Measurements from ENCODE around the gene LRP5. TPM values are rescaled to one million over a fixed set of nuclear protein-coding genes. Genes with fewer than 3 reads are reported as not detected.
A peak's percentile ranks its signal among the peaks of the same experiment; 100 is the strongest.

Gene LRP5
- polyA plus RNA-seq: 1 to 10 TPM in 1 of 3 donors, under 1 TPM in 2; 0.03 to 1.2 (median 0.66) TPM

- Mint-ChIP-seq H3K27me3 (ENCODE audit: low read depth in 3 of 3) (peaks cover 12 to 27% (median 15%) of the 10 kb centered on the region in 3 donors), H3K4me1 (peaks cover 8 to 15% of the 10 kb centered on the region in 2 donors), H3K4me3 (peak within 1 kb of the TSS; percentile 77 to 83 (median 82)), H3K36me3 (no peaks in the 10 kb centered on the region), H3K27ac (peak within 1 kb of the TSS in 1 of 6 donors; percentile 78), H3K9me3 (no peaks in the 10 kb centered on the region)
- DNase-seq: no peak
Observed at GRCh38 chr11:68312117-68312779, at the start of gene LRP5. Gene LRP5, plus strand, starts transcription at chr11:68312591. Its CDS starts 124 bp downstream, at chr11:68312715.

GRCh38 chr11:68263444-68264035 lies 48.9 kb upstream of the LRP5 start:
- DNase-seq: no peak
- Mint-ChIP-seq H3K9me3 (no peaks in the 10 kb centered on the region), H3K4me1 (peaks cover 11 to 23% of the 10 kb centered on the region in 2 donors), H3K27ac (no peak overlapping the region), H3K36me3 (peaks cover 16 to 36% (median 17%) of the 10 kb centered on the region in 3 donors), H3K4me3 (no peak overlapping the region), H3K27me3 (ENCODE audit: low read depth in 3 of 3) (peaks cover 0 to 2% (median 0%) of the 10 kb centered on the region in 3 donors)

- no peak overlapping the region for H3K27ac Mint-ChIP-seq
- H3K4me1 Mint-ChIP-seq: peaks cover 11 to 30% of the 10 kb centered on the region in 2 donors
- peaks cover 16 to 36% (median 17%) of the 10 kb centered on the region in 3 donors for H3K36me3 Mint-ChIP-seq
- no peak for DNase-seq
- peaks cover 0 to 2% (median 0%) of the 10 kb centered on the region in 3 donors for H3K27me3 Mint-ChIP-seq (ENCODE audit: low read depth in 3 of 3)
- no peaks in the 10 kb centered on the region for H3K9me3 Mint-ChIP-seq
- H3K4me3 Mint-ChIP-seq: no peak overlapping the region
Observed at GRCh38 chr11:68264244-68264643, 48.1 kb upstream of the LRP5 start.

- Mint-ChIP-seq H3K4me1 (peaks cover 13 to 37% of the 10 kb centered on the region in 2 donors), H3K27ac (peak overlapping the region in 2 of 6 donors; percentile 11 to 79), H3K27me3 (ENCODE audit: low read depth in 3 of 3) (peaks cover 0 to 5% (median 0%) of the 10 kb centered on the region in 3 donors)
Observed at GRCh38 chr11:68264741-68265540, 47.5 kb upstream of the LRP5 start.

GRCh38 chr11:68266121-68266891 lies 46.1 kb upstream of the LRP5 start:
- H3K36me3 Mint-ChIP-seq: peaks cover 16 to 36% (median 17%) of the 10 kb centered on the region in 3 donors
- H3K4me1 Mint-ChIP-seq: peaks cover 24 to 51% of the 10 kb centered on the region in 2 donors
- H3K27me3 Mint-ChIP-seq (ENCODE audit: low read depth in 3 of 3): peaks cover 2 to 9% (median 4%) of the 10 kb centered on the region in 3 donors
- peak in 1 of 3 donors; percentile 28 for DNase-seq
- H3K27ac Mint-ChIP-seq: peak overlapping the region in 3 of 6 donors; percentile 64 to 88 (median 87)
- H3K4me3 Mint-ChIP-seq: peak overlapping the region; percentile 7 to 71 (median 52)
- no peaks in the 10 kb centered on the region for H3K9me3 Mint-ChIP-seq

More at GRCh38 chr11:68264741-68265540, 47.5 kb upstream of the LRP5 start:
- Mint-ChIP-seq H3K9me3 (no peaks in the 10 kb centered on the region), H3K4me3 (no peak overlapping the region), H3K36me3 (peaks cover 16 to 36% (median 17%) of the 10 kb centered on the region in 3 donors)
- no peak for DNase-seq

- peaks cover 15 to 30% (median 16%) of the 10 kb centered on the region in 3 donors for H3K36me3 Mint-ChIP-seq
- H3K4me3 Mint-ChIP-seq: peak overlapping the region in 2 of 5 donors; percentile 70 to 71
- H3K9me3 Mint-ChIP-seq: no peaks in the 10 kb centered on the region
- H3K27ac Mint-ChIP-seq: peak overlapping the region in 2 of 6 donors; percentile 87 to 88
- H3K4me1 Mint-ChIP-seq: peaks cover 30 to 54% of the 10 kb centered on the region in 2 donors
- H3K27me3 Mint-ChIP-seq (ENCODE audit: low read depth in 3 of 3): peaks cover 6 to 15% (median 11%) of the 10 kb centered on the region in 3 donors
- DNase-seq: no peak
Observed at GRCh38 chr11:68266936-68267880, 45.2 kb upstream of the LRP5 start.

- H3K4me3 Mint-ChIP-seq: no peak overlapping the region
- H3K27ac Mint-ChIP-seq: peak overlapping the region in 2 of 6 donors; percentile 20 to 40
- peaks cover 12 to 23% (median 13%) of the 10 kb centered on the region in 3 donors for H3K36me3 Mint-ChIP-seq
- no peak for DNase-seq
- H3K4me1 Mint-ChIP-seq: peaks cover 35 to 59% of the 10 kb centered on the region in 2 donors
- H3K27me3 Mint-ChIP-seq (ENCODE audit: low read depth in 3 of 3): peaks cover 7 to 20% (median 12%) of the 10 kb centered on the region in 3 donors
- H3K9me3 Mint-ChIP-seq: no peaks in the 10 kb centered on the region
Observed at GRCh38 chr11:68267881-68268240, 44.5 kb upstream of the LRP5 start.

- H3K27me3 Mint-ChIP-seq (ENCODE audit: low read depth in 3 of 3): peaks cover 7 to 20% (median 12%) of the 10 kb centered on the region in 3 donors
- peaks cover 6 to 18% (median 6%) of the 10 kb centered on the region in 3 donors for H3K36me3 Mint-ChIP-seq
- H3K4me1 Mint-ChIP-seq: peaks cover 36 to 57% of the 10 kb centered on the region in 2 donors
- H3K4me3 Mint-ChIP-seq: peak overlapping the region in 3 of 5 donors; percentile 29 to 38 (median 37)
- no peaks in the 10 kb centered on the region for H3K9me3 Mint-ChIP-seq
- no peak for DNase-seq
- H3K27ac Mint-ChIP-seq: peak overlapping the region in 5 of 6 donors; percentile 13 to 79 (median 39)
Observed at GRCh38 chr11:68269414-68270081, 42.8 kb upstream of the LRP5 start.

- Mint-ChIP-seq H3K27me3 (ENCODE audit: low read depth in 3 of 3) (peaks cover 7 to 20% (median 12%) of the 10 kb centered on the region in 3 donors), H3K4me3 (peak overlapping the region; percentile 77 to 95 (median 94)), H3K36me3 (peaks cover 0 to 12% (median 0%) of the 10 kb centered on the region in 3 donors), H3K27ac (peak overlapping the region; percentile 93 to 99 (median 98)), H3K4me1 (peaks cover 34 to 54% of the 10 kb centered on the region in 2 donors), H3K9me3 (no peaks in the 10 kb centered on the region)
- no peak for DNase-seq
Observed at GRCh38 chr11:68270196-68271022, 42.0 kb upstream of the LRP5 start.

- Mint-ChIP-seq H3K4me1 (peaks cover 34 to 49% of the 10 kb centered on the region in 2 donors), H3K9me3 (no peaks in the 10 kb centered on the region)
- peak; percentile 53 to 60 (median 54) for DNase-seq
Observed at GRCh38 chr11:68271023-68271780, 41.2 kb upstream of the LRP5 start.

More at GRCh38 chr11:68271023-68271780, 41.2 kb upstream of the LRP5 start:
- Mint-ChIP-seq H3K27ac (peak overlapping the region; percentile 93 to 99 (median 98)), H3K27me3 (ENCODE audit: low read depth in 3 of 3) (peaks cover 7 to 20% (median 12%) of the 10 kb centered on the region in 3 donors), H3K36me3 (peaks cover 0 to 12% (median 0%) of the 10 kb centered on the region in 3 donors), H3K4me3 (peak overlapping the region; percentile 77 to 95 (median 94))

Data from immature natural killer cell (primary cell).